GM18502 (cell line): ENCODE data around the gene ZNF396.
A peak's percentile ranks its signal among the peaks of the same experiment; 100 is the strongest.

Experiments
- ATAC-seq: cut with Tn5 transposase; IDR thresholded peaks from one replicate; pipeline ENCODE4 v1.9.1; 2021; ENCODE audit warnings: mild to moderate bottlenecking; ENCODE audit not compliant: unreplicated experiment, poor library complexity

Gene ZNF396

DNA sequence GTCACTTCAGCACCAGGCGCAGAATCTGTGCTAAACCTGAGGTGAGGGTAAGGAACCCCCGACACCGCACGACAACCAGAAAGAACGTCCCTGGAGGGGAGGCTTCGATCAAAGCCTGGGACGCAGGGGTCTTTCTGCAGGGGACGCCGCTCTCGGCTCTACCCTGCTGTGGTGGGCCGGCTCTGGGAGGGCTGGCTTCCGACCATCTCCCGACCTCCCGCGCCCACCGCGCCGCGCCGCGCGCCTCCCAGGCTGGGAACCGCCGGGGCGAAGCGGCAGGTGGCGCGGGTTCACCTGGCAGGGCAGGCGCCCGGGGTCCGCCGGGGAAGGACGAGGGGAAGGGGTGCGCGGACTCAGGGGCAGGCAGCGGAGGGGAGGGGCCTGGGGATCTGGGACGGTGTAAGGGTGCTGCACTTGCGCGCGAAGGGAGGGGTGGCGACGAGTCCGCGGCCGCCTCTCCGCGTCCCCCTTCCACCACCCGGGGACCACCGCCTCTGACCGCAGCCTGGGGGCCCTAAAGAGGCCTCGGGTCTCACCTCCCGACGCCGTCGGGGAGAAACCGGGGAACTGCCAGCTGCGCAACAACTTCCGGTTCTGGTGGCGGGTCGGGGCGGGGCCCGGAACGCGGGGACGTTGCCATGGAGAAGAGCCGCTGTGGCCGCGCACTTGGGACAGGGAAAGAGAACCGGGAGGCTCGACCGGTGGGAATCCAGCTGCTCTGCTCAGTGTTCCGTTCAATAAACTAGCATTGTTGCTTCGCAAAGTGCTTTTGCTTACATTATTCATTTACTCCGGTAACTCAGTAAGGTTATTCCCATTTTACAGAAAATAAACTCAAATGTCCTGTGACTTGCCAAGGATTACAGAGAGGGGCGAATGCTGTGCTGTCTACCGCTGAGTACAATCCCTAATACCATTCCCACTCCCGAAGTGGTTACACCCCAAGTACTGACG lies at the start of gene ZNF396:
TSS of gene ZNF396 (minus strand) at position 596 of the 954 bp plus-strand sequence. CDS start 3,045 bp downstream, outside the sequence.
- ATAC-seq: peak; percentile 84

DNA sequence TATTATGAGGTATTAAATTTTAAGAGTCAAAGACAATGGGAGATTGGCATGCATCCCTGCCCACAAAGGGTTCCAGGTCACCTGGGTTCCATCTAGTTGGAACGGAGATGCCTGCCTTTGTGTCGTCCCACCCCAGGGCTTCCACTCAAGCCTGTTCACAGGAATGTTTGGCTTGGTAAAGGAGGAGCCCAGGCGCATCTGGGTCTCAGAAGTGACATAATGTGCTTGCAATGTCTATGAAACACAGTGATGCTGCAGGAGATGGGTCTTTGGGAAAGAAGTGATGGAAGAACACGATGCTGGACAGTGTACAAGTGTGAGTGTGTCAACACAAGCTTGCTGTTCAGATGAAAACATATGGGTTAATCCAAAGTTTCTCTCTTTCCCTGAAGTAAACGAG lies 49.6 kb upstream of the ZNF396 start:
- no peak for ATAC-seq

- no peak for ATAC-seq
These were observed 47.2 kb upstream of the ZNF396 start for GRCh38 chr18:35424356-35424755.

GRCh38 chr18:35422237-35422636 lies 45.1 kb upstream of the ZNF396 start:
- no peak for ATAC-seq

DNA sequence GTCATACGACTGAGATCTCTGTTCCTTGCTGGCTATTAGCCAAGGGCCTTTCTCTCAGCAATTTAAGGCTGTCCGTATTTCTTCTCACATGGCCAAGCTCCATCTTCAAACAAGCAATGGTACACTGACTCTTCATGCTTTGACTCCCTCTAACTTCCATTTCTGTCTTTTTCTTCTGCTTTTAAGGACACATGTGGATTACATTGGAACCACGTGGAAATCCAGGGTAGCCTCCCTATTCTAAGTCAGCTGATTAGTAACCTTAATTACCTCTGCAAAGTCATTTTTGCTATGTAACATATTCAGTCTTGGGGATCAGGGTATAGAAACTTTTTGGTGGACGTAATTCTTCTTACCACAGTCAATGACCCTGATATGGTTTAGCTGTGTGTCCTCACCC lies 41.5 kb upstream of the ZNF396 start:
- ATAC-seq: no peak

DNA sequence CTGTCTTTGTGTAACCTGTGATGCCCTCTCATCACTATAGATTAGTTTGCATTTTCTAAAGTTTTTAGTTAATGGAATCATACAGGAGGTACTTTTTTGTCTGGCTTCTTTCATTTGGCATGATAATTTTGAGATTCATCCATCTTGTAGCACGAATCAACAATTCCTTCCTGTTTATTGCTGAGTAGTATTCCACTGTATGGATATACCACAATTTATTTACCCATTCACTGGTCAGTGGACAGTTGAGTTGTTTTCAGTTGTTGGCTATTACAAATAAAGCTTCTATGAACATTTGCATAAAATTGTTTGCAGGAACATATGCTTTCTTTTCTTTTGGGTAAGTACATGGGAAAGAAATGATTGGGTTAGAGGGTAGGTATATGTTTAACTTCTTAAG lies 40.1 kb upstream of the ZNF396 start:
- ATAC-seq: no peak

- ATAC-seq: peak; percentile 45
These were observed 38.5 kb upstream of the ZNF396 start for GRCh38 chr18:35415511-35416073.

GRCh38 chr18:35413163-35413511 lies 36.0 kb upstream of the ZNF396 start:
- no peak for ATAC-seq

DNA sequence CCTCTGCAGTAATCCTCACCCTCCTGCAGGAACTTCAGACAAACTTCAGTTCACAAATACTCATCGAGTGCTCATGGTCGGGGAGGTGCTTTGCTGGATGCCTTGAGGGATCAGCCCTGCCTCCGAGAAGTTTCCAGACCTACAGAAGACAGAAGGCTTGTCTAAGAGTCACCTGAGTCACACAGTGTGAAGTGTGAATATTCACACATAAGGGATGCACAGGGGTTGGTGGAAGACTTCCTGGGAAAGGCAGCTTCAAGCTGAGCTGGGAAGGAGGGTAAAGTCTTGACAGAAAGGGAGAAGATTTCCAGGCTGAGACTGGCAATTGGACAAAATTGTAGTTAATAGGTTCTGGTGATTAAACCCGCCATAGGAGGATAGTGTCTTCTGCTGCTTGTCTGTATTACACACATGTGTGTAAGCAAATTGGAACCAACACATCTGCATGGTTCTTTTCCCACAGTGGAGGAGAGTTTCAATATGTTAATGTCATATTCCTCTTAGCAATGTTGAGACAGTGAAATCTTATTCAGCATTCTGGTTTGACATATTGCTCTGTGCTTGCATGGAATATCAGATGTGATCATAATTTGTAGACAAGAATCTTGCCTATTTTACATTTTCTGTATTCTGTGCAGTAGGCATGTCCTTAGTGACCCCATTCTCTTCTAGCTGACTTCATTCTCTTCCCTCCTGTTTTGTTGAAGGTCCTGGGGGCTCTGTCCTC lies 34.7 kb upstream of the ZNF396 start:
- ATAC-seq: no peak

- peak; percentile 59 for ATAC-seq
These were observed 33.4 kb upstream of the ZNF396 start for GRCh38 chr18:35410561-35410960.

DNA sequence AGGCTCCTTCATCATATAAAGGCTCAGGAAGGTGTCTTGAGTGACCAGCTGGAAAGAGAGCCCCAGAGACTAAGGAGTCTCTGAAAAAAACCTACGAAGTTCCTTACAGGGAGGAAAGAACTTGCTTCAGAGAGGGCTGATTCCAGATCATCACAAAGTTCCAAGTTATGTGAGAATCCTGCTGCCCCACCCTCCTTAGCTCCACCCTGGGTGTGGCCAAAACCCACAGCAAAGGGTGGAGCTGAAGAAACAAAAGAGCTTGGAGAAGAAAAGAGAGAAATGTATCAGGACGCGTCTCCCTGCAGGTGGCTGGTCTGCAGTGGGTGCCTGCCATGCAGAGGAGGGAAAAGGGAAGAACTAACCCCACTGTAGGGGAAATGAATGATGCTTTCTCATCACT lies 32.8 kb upstream of the ZNF396 start:
- no peak for ATAC-seq

DNA sequence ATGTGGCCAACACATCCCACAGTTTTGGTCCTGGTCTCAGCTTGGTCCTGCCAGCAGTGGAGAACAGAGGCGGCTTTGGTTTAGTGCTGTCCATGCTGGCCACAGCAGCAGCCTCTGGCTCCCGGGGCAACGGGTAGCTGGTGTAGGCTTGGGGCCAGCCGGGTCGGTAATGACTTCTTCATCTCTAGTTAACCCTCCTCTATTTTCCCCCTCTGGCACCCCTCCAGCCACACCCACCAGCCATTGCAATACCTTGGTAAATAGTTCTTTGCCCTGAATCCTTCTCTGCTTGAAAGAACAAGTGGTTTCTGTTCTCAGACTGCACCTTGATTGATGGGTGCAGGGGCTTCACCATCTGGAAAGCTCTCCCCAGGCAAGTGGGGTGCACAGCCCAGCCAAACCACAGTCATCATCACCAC lies 31.7 kb upstream of the ZNF396 start:
- ATAC-seq: no peak

GRCh38 chr18:35407871-35408481 lies 30.8 kb upstream of the ZNF396 start:
- peak; percentile 58 for ATAC-seq

DNA sequence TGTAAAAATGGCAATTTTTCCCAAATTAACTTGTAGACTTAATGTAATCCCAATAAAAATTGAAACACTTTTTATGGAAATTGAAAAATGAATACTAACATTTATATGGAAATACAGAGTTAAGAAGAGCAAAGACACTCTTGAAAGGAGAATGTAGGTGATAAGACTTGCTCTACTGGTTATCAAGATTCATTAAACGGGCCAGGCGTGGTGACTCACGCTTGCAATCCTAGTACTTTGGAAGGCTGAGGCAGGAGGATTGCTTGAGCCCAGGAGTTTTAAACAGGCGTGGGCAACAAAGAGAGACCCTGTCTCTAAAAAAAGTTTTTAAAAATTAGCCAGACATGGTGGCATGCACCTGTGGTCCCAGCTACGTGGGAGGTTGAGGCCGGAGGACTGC lies 29.5 kb upstream of the ZNF396 start:
- ATAC-seq: no peak

- ATAC-seq: no peak
These were observed 20.8 kb upstream of the ZNF396 start for GRCh38 chr18:35397976-35398375.

DNA sequence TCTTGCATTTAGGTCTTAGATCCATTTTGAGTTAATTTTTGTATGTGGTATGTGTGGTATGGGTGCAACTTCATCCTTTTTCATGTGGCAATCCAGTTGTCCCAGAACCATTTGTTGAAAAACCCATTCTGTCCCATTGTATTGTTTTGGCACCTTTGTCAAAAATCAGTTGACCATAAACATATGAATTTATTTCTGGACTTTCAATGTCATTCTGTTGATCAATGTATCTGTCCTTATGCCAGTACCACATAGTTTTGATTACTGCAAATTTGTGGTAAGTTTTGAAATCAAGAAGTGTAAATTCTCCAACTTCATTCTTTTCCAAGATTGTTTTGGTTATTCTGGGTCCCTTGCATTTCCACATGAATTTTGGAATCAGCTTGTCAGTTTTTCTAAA lies 16.6 kb upstream of the ZNF396 start:
- no peak for ATAC-seq

DNA sequence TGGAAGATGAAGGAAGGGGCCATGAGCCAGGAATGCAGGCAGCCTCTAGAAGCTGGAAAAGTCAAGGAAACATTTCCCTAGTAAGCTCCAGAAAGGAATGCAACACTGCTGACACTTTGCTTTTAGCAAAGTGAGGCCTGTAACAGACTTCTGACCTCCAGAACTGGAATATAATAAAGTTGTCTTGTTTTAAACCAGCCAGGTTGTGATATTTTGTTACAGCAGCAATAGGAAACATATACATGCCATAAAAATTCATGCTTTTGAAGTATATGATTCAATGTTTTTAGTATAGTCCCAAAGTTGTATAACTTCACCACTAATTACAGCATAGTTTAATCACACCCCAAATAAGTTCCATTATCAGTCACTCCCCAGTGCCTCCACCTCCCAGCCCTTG lies 15.2 kb upstream of the ZNF396 start:
- no peak for ATAC-seq

GRCh38 chr18:35390951-35391700 lies 14.0 kb upstream of the ZNF396 start:
- ATAC-seq: no peak

DNA sequence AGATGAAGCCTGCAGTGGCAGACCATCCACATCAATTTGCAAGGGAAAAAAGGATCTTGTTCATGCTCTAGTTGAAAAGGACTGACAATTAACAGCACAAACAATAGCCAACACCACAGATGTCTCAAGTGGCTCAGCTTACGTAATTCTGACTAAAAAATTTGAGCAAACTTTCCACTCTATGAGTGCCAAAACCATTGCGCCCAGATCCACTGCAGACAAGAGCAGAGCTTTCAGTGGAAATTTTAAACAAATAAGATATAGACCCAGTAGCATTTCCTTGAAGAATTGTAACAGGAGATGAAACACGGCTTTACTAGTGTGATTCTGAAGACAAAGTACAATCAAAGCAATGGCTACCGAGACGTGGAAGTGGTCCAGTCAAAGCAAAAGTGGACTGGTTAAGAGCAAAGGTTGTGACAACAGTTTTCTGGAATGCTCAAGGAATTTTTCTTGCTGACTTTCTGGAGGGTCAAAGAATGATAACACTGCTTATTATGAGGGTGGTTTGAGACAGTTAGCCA lies 12.0 kb upstream of the ZNF396 start:
- ATAC-seq: no peak

- peak; percentile 20 for ATAC-seq
These were observed 10.0 kb upstream of the ZNF396 start for GRCh38 chr18:35387152-35387571.
